Retinal pigment epithelial cell (primary cell): Measurements from ENCODE around the gene OAF.
"Not testable (repeated sequence)": the region's sequence is repeated elsewhere in the genome, so short reads cannot be mapped to it uniquely, and the experiment has no call there.

Source experiments
- DNase-seq: peaks from one replicate; pipeline ENCODE4 v3.0.0-alpha.2; 2010; ENCODE audit warnings: low read depth
- H3K4me3 ChIP-seq: 2 replicates; pipeline ENCODE4 v1.5.1; 2011; ENCODE audit warnings: mild to moderate bottlenecking, low read length, control low read depth, moderate library complexity
- CTCF ChIP-seq: conservative IDR thresholded peaks from 2 replicates; pipeline ENCODE4 v1.5.1; 2011; ENCODE audit warnings: low read depth, low read length, control low read depth, inconsistent platforms

The OAF gene

GRCh38 chr11:120172054-120172911 lies 38.5 kb upstream of the OAF start:
- peak; percentile 84 for TF ChIP-seq CTCF
- no peak for DNase-seq

GRCh38 chr11:120173019-120173705 lies 37.7 kb upstream of the OAF start:
- H3K4me3 ChIP-seq = no peak overlapping the region
- no peak for TF ChIP-seq CTCF
- no peak for DNase-seq

More at GRCh38 chr11:120172054-120172911, 38.5 kb upstream of the OAF start:
- H3K4me3 ChIP-seq = no peak overlapping the region

- no peak for TF ChIP-seq CTCF
- no peak overlapping the region for H3K4me3 ChIP-seq
- no peak for DNase-seq
Observed at GRCh38 chr11:120173807-120174206, 37.0 kb upstream of the OAF start.

- TF ChIP-seq CTCF = no peak
- DNase-seq = no peak
Observed at GRCh38 chr11:120174866-120175265, 36.0 kb upstream of the OAF start.

GRCh38 chr11:120178561-120179056 lies 32.2 kb upstream of the OAF start:
- DNase-seq = no peak
- H3K4me3 ChIP-seq = no peak overlapping the region
- no peak for TF ChIP-seq CTCF

More at GRCh38 chr11:120174866-120175265, 36.0 kb upstream of the OAF start:
- no peak overlapping the region for H3K4me3 ChIP-seq

GRCh38 chr11:120179057-120179672 lies 31.7 kb upstream of the OAF start:
- no peak overlapping the region for H3K4me3 ChIP-seq
- no peak for TF ChIP-seq CTCF
- DNase-seq = no peak

- H3K4me3 ChIP-seq, DNase-seq: not testable (repeated sequence)
Observed at GRCh38 chr11:120180063-120180462, 30.8 kb upstream of the OAF start.
